ENCODE data around the gene SLC16A6.
A peak's percentile ranks its signal among the peaks of the same experiment; 100 is the strongest.
"Not testable (repeated sequence)": the region's sequence is repeated elsewhere in the genome, so short reads cannot be mapped to it uniquely, and the experiment has no call there.

The SLC16A6 gene

DNA sequence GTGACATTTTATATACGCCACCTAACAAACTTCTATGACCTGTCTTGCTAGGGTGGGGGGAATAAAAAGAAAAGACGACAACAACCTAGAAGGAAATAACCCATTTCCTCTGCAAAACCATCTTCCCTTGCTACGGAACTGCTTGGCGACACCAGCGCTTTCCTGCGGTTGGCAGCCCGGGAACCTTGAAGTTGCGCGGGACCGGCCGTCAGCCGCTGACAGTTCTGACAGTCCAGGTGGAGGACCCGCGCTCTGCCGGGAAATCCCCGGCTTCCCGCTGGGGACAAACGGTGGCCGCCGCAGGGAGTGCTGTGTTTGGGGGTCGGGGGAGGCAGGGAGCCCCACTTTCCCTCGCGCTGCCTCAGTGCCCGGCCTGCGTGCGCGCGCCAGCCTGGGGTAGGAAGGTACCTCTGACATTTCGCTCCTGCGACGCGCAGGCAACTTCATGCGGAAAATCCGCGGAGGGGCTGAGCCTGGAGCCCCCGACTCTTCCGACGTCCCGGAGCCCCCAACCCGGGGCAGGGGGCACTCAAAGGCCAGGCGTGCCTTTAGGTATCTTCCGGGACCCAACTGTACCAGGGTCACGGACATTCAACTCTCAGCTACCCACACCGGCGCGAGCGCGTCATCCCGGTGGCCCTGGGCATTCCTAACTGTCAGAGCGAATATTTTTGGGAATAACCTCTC lies 516 bp downstream of the SLC16A6 start:
- DNase-seq (ENCODE audit: low spot score) (no peak), FAIRE-seq (no peak)

DNA sequence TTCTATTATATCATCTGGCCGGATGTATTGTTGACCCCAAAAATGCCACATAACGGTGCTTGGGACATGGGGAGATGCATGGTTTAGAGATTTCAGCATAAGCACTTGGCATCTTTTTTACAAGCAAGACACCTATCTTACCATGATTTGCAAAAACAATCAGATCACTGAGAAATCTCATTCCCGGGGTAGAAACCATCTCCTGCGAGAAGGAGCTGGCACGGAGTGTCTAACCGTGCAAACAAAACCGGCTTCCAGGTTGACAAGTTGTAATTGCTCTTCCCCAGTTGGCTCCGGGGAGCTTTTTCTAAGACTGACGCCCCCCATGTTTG lies 1.0 kb downstream of the SLC16A6 start:
- FAIRE-seq (no peak), DNase-seq (ENCODE audit: low spot score) (no peak)

DNA sequence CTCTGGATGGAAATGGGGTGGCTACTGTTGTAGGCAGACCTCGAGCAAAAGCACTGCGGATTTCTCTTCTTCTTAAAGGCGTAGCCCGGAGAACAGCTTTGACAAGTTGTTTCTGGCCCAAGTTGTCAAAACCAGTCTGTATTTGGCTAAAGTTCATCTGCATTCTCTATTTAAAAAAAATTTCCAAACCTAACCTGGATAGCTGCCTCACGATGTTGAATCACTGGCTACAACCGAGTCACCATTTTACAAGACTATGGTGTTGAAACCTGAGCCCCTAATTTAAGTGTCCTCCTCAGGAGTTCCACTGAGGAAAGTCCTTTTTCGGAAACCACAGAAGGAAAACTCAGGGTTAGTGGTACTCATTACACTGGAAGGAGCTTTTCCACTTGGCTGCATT lies 1.5 kb downstream of the SLC16A6 start:
- DNase-seq (ENCODE audit: low spot score): no peak
- no peak for FAIRE-seq

DNA sequence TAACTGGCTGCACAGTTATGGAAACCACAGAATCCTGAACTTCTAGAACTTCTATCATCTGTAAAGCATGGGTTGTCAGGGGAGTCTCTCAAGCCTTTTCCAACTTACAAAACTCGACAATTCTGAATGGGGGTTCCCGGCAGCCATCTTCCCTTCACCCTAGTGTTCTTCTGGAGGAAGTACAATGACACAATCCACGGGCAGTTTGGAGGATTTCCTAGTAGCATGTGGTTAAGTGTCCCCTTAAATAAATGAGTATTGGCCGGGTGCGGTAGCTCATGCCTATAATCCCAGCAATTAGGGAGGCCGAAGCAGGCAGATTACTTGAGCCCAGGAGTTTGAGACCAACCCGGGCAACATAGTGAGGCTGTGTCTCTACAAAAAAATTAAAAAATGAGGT lies 2.1 kb downstream of the SLC16A6 start:
- DNase-seq (ENCODE audit: low spot score) (no peak), FAIRE-seq (no peak)

DNA sequence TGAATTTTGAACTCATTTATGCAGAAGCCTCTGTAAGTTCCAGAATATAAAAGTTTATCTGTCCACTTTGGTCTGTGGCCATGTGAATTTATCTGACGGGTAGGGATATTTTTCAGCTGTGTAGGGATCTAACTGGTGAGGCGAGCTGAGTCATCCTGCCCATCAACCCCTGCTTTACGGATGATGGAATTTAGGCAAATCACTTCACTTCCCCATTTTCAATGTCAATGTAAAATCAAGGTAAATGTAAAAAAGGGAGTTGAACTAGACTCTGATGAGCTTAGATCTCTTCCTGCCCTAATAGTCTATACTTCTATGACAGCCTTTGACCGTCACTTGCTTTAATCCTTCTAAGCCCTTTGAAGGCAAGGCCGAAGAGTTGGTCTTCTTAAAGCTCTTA lies 2.6 kb downstream of the SLC16A6 start:
- peak; percentile 23 for DNase-seq (ENCODE audit: low spot score)
- FAIRE-seq: peak; percentile 4

DNA sequence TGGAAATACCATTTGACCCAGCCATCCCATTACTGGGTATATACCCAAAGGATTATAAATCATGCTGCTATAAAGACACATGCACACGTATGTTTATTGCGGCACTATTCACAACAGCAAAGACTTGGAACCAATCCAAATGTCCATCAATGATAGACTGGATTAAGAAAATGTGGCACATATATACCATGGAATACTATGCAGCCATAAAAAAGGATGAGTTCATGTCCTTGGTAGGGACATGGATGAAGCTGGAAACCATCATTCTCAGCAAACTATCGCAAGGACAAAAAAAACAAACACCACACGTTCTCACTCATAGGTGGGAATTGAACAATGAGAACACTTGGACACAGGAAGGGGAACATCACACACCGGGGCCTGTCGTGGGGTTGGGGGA lies 9.0 kb downstream of the SLC16A6 start:
- not testable (repeated sequence) for FAIRE-seq; DNase-seq (ENCODE audit: low spot score)

DNA sequence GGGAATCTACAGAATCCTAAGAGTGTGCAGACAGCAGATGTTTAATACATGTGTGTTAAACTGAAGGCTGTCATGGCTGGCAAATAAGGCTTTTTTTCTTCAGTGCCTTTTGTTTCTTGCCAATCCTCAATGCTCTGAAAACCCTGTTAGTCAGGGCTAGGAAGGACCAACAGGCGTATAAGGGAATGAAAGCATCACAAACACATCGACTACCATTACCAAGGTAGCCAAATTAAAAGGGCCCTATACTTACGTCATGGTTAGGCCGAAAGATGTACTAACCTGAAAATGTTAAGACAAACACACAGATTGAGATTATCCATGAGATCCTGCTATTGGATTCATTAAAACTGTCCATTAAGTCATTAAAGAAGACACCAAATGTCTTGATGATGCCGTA lies 13.1 kb downstream of the SLC16A6 start:
- no peak for FAIRE-seq
- no peak for DNase-seq (ENCODE audit: low spot score)

DNA sequence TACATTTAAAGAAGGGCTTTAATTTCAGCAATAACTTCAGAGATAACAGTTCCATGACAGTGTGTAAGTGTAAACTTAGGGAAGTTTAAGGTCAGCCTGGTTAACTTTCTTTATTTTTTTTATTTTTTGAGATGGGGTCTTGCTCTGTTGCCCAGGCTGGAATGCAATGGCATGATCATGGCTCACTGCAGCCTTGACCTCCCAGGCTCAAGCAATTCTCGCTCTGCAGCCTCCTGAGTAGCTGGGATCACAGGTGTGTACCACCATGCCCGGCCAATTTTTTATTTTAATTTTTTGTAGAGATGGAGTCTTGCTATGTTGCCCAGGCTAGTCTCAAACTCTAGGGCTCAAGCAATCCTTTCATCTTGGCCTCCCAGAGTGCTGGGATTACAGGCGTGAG lies 14.6 kb downstream of the SLC16A6 start:
- DNase-seq (ENCODE audit: low spot score); FAIRE-seq: not testable (repeated sequence)

DNA sequence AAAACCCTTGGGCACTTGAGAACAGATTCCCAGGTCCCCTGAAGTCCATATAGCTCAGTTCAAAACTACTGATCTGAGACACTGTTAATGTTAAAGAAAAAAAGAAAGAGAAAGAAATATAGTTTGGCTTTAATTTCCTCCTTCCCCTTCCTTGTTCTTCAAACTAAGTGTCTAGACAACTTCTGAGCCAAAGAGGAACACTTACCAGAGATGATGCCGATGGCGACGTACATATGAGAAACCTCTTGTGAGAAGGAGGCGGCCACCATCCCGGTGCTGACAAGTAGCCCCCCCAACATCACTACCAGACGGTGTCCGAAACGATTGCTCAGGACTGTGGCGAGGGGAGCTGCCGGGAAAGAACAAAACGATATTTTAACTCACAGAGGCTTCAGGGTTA lies 17.2 kb downstream of the SLC16A6 start:
- FAIRE-seq: no peak
- no peak for DNase-seq (ENCODE audit: low spot score)

DNA sequence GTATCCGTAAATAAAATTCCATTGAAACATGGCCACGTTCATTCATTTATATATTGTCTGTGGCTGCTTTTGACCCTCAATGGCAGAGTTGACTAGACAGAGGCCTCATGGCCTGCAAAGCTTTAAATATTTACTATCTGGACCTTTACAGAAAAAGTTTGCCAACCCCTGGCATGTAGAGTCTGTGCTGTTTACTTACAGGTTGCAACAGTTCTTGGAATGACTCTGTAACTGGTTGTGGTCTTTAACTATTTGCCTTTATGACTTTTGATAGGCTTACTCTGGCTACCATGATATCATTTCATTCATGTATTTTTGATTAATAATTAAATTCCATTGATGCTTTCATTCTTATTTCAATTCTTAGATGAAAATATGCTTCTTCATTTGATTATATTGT lies 25.1 kb downstream of the SLC16A6 start:
- not testable (repeated sequence) for FAIRE-seq; DNase-seq (ENCODE audit: low spot score)

DNA sequence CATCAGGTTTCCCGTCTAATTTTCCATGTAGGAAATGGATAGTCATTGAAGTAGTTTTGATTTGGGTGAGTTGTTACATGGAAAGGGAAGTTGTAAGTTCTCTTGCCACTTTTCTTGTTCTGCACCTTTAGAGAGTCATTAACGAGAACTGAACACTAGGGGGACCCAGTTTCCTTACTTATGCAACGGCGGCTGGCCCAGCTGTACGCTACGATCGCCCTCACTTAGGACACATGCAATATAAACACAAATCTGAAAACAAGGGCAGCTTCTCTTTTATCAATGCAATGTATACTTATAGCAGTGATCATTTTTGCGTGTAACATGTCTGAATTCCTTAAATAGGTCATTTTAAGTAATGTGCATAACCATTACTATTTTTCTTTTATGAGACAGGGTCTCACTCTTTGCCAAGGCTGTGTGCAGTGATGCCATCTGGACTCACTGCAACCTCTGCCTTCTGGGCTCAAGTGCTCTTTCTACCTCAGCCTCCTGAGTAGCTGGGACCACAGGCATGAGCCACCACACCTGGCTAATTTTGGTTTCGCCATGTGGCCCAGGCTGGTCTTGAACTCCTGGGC lies 27.7 kb downstream of the SLC16A6 start:
- peak; percentile 83 for FAIRE-seq
- peak; percentile 44 for DNase-seq (ENCODE audit: low spot score)

DNA sequence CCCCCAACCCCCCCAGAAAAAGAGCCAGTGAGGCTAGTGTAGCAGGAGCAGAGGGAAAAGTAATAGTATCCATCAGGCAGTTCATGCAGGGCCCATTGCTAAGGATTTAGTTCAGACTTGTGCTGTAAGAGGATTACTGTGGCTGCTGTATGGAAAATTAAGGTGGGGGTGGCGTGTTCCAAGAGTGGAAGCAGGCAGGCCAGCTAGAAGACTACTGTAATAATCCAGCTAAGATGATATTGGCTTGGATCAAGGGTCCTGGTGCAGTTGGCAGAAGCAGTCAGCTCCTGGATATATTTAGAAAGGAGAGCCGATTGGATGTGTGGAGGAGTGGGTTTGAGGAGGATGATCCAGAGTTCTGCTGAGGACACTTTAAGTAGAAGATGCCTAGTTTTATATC lies 28.5 kb downstream of the SLC16A6 start:
- DNase-seq (ENCODE audit: low spot score); FAIRE-seq: not testable (repeated sequence)

DNA sequence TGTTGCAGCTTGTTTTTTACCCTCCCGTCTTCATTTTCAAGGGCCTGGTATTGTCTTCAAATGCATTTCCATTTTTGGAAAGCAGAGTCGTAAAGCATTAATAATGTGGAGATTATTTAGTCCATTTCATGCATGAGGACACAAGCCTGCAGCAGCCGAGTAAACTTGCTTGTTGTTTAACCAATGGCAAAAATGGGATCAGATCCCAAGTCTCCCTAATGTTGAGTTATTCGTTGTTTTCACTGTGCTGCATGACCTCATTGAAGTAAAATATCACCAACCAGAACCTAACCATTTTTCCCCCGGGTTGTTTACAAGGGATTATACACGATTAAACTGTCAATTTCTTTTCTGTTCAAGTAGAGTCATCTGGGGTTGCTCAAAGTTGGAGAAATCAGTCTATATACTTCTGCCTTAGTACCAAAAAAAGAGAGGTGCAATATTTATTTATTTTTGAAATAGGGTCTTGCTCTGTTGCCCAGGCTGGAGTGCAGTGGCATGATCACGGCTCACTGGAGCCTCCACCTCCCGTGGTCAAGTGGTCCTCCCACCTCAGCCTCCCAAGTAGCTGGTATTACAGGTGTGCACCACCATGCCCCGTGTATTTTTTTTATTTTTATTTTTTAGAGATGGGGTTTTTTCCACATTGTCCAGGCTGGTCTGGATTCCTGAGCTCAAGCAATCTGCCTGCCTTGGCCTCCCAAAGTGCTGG lies 30.7 kb downstream of the SLC16A6 start:
- no peak for FAIRE-seq
- DNase-seq (ENCODE audit: low spot score): no peak

DNA sequence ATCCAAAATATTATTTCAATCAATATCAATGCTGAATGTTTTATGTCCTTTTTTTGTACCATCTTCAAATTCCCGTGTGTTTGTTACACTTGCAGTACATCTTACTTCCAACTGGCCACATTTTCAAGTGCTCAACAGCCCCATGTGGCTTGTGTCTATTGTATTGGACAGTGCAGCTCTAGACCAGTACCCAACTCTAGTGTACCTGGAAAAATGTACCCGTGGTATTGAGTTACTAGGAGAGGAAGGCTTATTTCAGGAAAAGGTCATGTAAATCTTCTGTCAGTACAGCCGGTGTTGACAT lies 31.3 kb downstream of the SLC16A6 start:
- FAIRE-seq; DNase-seq (ENCODE audit: low spot score): not testable (repeated sequence)

DNA sequence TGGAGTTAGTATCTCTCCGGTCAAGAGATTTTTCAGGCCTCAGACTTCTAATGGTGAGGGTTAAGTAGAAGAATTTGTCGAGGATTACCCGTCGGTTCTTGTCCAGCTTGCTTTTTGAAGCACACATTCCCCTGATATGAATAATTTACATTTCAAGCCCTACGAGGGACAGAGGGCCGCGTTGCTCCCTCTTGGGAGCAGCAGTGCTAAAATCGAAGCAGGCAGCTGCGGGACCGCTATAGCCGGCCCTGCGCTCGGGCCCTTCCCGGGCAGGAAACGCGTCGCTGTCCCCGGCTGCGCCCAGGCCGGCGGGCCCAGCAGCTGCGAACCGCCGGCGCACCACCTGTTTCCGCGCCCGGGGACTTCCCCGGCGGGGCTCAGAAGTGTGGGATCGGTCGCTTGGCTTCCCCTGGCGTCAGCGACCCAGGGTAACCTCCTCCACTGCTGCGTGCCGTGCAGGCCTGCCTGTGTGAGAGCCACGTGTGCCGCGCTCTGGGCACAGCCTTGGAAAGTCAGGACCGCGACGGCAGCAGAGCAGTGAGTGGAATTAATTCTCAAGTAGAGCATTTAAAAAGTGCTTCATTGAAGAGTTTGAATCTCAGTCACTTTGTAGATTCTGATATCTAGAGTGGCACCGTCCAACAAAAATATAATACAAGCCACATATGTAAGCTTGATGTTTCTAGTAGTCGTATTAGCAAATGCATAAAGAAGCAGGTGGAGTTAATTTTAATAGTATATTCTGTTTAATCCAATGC lies 31.9 kb downstream of the SLC16A6 start:
- peak; percentile 39 for DNase-seq (ENCODE audit: low spot score)
- FAIRE-seq: not testable (repeated sequence)

DNA sequence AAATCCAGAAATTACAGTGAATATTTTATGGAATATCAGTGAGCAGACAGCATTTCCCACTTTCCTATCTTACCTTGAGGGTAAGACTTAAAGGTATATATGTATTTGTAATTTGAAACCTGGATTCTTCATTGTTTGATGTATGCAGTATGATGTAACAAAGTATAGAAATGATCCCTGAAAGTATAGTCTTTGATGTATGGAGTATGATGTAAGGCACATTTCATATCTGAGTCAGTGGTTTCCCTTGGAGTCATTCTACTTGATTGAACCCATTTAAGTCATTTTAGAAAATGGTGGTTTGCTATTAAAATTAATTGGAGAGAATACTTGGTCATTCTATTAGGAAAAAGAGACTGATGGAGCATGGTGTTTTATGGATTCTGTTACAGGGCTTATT lies 33.0 kb downstream of the SLC16A6 start:
- no peak for DNase-seq (ENCODE audit: low spot score)
- FAIRE-seq: no peak

DNA sequence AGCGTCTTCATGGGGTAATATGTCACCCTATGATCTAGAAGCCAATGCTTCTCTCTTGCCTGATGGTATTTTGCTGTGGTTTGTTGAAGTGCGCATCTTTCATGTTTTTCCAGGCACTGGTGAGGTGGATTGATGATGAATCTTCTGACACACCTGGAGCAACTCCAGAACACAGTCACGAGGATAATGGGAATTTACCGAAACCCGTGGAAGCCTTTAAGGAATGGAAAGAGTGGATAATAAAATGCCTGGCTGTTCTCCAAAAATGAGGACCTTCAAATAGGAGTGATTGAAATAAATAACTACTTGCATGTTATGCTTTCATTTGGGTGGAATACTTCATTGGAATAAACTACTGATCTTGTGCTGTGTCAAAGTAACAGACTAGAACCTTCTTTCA lies 34.2 kb downstream of the SLC16A6 start:
- DNase-seq (ENCODE audit: low spot score); FAIRE-seq: not testable (repeated sequence)

DNA sequence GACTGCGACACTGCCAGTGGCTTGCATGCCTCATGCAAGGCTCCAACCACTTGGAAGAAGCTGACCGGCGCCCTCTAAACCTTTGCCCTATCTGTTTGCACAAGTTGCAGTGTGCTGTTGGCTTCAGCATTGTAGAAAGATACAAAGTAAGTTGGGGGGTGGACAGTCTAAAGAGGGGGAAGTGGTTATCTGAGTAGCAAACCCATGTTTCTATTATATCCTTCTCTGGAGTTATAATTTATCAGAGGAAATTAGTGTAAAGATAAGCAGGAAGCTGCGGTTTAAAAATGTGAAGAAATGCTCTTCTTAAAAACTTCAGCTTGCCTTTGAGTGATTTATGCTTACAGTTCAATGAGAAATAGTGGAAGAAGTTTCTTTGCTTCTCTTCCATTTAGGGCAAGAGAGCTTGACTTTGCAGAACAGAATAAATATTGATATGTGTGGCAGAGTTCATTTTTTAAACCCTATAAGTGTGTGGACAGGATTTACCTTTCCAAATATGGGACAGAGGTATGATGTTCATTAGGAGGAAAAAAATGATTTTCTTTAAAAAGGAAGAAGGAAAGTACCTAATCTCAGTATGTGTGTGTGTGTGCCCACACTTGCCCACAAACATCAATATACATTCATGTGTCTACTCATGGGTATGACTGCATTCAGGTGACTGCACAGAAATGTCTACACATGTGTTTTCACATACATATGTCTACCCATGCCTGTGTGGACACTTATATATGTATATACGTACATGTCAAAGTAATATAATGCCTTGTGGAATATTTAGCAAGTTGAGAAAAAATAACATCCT lies 35.0 kb downstream of the SLC16A6 start:
- DNase-seq (ENCODE audit: low spot score): no peak
- no peak for FAIRE-seq

DNA sequence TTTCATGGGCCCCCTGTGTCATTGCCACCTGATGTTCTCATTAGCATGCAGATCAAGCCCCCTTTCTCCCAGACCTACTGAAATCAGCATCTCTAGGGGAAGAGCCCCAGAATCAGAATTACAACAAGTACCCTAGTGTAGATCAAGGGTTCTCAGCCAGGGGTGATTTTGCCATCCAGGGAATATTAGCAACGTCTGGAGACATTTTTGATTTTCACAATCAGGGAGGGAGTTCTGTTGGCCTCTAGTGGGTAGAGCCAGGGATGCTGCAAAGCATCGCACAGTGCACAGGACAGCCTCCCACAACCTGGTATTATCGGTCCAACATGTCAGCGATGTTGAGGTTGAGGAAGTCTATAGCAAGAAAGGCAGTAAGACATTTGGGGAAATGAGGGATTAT lies 35.8 kb downstream of the SLC16A6 start:
- no peak for DNase-seq (ENCODE audit: low spot score)
- FAIRE-seq: no peak

DNA sequence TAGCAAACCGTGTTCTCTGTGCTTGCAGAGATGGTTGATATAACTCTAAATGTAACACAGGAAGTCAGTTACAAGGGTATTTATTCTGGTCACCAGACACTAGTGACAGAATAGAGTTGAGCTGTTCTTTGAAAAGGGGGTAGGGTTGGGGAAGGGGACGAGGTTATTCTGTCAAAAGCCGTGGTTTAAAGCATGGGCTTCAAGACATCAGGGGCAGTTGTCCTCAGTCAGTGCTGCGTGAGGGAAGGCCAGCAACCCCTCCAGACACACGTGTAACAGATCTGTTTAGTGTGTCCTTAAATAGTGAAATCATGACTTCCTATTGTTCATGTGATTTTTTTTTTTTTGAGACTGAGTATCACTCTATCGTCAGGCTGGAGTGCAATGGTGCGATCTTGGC lies 37.5 kb downstream of the SLC16A6 start:
- not testable (repeated sequence) for FAIRE-seq; DNase-seq (ENCODE audit: low spot score)

DNA sequence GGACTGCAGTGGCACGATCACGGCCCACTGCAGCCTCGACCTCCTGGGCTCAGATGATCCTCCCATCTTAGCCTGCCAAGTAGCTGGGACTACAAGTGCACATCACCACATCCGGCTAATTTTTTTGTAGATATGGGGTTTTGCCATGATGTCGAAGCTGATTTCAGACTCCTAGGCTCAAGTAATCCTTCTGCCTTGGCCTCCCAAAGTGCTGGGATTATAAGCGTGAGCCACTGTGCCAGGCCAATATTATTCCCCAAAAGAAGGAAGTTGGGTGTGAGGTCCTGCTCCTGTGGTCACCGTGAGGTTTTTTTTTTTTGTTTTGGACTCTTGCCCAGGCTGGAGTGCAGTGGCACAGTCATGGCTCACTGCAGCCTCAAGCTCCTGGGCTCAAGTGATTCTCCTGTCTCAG lies 41.6 kb downstream of the SLC16A6 start:
- FAIRE-seq: no peak
- DNase-seq (ENCODE audit: low spot score): peak; percentile 10
